Ishikawa (cell line): ENCODE measurements around the gene CEP162.

ENCODE experiments used
- CEBPB ChIP-seq: IDR thresholded peaks from 2 replicates; pipeline ENCODE4 v1.6.1; 2012
- CREB1 ChIP-seq: IDR thresholded peaks from 2 replicates; pipeline ENCODE4 v1.6.1; 2012; ENCODE audit warnings: low read depth
- EGR1 ChIP-seq: IDR thresholded peaks from 2 replicates; pipeline ENCODE4 v1.6.1; 2012
- EP300 ChIP-seq: IDR thresholded peaks from 2 replicates; pipeline ENCODE4 v1.6.1; 2012; ENCODE audit warnings: borderline replicate concordance
- FOXM1 ChIP-seq: IDR thresholded peaks from 2 replicates; pipeline ENCODE4 v1.6.1; 2012; ENCODE audit warnings: low read depth, borderline replicate concordance
- NFIC ChIP-seq: IDR thresholded peaks from 2 replicates; pipeline ENCODE4 v1.6.1; 2012
- RAD21 ChIP-seq: IDR thresholded peaks from 2 replicates; pipeline ENCODE4 v1.6.1; 2012; ENCODE audit warnings: low read depth
- TAF1 ChIP-seq: IDR thresholded peaks from 2 replicates; pipeline ENCODE4 v1.6.1; 2012; ENCODE audit warnings: low read depth, mild to moderate bottlenecking
- TCF12 ChIP-seq: IDR thresholded peaks from 2 replicates; pipeline ENCODE4 v1.6.1; 2012; ENCODE audit warnings: low read depth
- TEAD4 ChIP-seq: IDR thresholded peaks from 2 replicates; pipeline ENCODE4 v1.6.1; 2012
- YY1 ChIP-seq: IDR thresholded peaks from 2 replicates; pipeline ENCODE4 v1.6.1; 2012; ENCODE audit warnings: low read depth
- ZBTB7A ChIP-seq: IDR thresholded peaks from 2 replicates; pipeline ENCODE4 v1.6.1; 2012; ENCODE audit warnings: low read depth
- TF ChIP-seq, protein P1 (sequence below): IDR thresholded peaks from 2 replicates; pipeline ENCODE4 v1.6.1; 2012; ENCODE audit warnings: low read depth, mild to moderate bottlenecking
- TF ChIP-seq, protein P2 (sequence below): IDR thresholded peaks from 2 replicates; pipeline ENCODE4 v1.6.1; 2012
- TF ChIP-seq, protein P3 (sequence below): IDR thresholded peaks from 2 replicates; pipeline ENCODE4 v1.6.1; 2012

Gene CEP162

DNA sequence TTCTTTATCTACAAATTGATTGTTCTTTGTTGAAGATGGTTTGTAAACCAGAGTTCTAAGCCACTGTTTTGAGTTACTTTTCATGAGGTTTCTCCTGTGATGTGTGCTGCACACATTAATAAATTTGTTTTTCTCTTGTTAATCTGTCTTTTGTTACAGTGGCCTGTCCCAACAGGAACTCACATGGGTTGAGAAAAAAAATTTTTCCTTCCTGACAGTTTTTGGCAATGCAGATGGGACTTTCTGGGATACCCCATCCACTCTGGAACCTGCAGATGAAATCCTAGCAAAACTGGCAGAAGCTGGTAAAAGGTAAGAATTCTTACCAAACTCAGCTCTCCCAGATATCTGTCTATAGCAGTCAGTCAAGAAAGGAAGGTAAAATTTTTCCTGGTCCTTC, 88.1 kb downstream of the CEP162 start:
- TF ChIP-seq EP300 (no peak), CEBPB (no peak), EGR1 (no peak), NFIC (no peak), TCF12 (no peak), ZBTB7A (no peak), TAF1 (no peak), TEAD4 (no peak), YY1 (no peak), FOXM1 (no peak), RAD21 (no peak), CREB1 (no peak)
- TF ChIP-seq, protein P1, sequence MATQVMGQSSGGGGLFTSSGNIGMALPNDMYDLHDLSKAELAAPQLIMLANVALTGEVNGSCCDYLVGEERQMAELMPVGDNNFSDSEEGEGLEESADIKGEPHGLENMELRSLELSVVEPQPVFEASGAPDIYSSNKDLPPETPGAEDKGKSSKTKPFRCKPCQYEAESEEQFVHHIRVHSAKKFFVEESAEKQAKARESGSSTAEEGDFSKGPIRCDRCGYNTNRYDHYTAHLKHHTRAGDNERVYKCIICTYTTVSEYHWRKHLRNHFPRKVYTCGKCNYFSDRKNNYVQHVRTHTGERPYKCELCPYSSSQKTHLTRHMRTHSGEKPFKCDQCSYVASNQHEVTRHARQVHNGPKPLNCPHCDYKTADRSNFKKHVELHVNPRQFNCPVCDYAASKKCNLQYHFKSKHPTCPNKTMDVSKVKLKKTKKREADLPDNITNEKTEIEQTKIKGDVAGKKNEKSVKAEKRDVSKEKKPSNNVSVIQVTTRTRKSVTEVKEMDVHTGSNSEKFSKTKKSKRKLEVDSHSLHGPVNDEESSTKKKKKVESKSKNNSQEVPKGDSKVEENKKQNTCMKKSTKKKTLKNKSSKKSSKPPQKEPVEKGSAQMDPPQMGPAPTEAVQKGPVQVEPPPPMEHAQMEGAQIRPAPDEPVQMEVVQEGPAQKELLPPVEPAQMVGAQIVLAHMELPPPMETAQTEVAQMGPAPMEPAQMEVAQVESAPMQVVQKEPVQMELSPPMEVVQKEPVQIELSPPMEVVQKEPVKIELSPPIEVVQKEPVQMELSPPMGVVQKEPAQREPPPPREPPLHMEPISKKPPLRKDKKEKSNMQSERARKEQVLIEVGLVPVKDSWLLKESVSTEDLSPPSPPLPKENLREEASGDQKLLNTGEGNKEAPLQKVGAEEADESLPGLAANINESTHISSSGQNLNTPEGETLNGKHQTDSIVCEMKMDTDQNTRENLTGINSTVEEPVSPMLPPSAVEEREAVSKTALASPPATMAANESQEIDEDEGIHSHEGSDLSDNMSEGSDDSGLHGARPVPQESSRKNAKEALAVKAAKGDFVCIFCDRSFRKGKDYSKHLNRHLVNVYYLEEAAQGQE: no peak
- TF ChIP-seq, protein P2, sequence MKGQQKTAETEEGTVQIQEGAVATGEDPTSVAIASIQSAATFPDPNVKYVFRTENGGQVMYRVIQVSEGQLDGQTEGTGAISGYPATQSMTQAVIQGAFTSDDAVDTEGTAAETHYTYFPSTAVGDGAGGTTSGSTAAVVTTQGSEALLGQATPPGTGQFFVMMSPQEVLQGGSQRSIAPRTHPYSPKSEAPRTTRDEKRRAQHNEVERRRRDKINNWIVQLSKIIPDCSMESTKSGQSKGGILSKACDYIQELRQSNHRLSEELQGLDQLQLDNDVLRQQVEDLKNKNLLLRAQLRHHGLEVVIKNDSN: no peak
- TF ChIP-seq, protein P3, sequence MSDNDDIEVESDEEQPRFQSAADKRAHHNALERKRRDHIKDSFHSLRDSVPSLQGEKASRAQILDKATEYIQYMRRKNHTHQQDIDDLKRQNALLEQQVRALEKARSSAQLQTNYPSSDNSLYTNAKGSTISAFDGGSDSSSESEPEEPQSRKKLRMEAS: no peak

DNA sequence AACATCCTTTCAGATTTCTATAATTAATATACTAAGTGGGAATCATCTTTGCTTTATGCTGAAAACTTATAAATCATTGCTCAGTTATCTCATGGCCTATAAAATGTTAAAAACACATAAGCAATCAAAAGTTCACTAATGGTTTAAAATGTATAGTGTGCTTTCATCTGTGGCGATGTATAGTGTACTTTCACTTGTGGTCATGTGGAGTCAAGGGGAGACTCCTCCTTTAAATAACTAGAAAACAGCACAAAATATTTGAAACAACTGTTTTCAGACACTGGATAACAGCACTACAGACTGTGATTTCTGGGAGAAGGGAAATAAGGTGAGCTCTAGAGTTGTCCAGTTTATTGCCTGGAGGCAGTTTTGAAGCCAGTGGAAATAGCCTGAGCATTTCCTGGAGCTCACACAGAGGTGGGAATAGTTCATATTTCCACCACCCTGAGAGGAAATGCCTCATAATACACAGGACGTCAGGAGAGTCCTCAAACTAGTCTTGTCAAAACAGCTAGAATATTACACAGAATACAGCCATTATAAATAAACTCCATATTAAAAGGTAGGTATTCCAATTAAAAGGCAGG, 89.4 kb downstream of the CEP162 start:
- TF ChIP-seq ZBTB7A (no peak), TAF1 (no peak), TCF12 (no peak), NFIC (no peak), RAD21 (no peak), EP300 (no peak), YY1 (no peak), CEBPB (no peak), EGR1 (no peak), CREB1 (no peak), TEAD4 (no peak)
- TF ChIP-seq, protein P2: no peak
- TF ChIP-seq, protein P1: no peak

DNA sequence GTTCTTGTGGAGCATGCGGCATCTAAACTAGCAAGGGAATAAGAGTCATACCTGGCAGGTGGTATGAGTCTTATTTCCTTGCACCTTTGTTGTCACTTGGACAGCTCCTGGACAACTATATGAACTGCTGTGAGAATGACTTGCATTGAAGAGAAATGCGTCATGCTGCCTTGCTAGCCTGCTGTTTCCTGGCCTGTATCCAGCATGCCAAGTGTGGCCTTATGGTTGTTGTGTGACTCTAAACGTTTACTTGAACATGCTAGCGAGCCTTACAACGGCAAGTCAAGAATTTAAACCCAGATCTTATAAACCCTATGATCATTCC, 90.4 kb downstream of the CEP162 start:
- TF ChIP-seq TCF12 (peak; percentile 72), TEAD4 (peak; percentile 77), RAD21 (0 out of 2 replicates have a peak, but pooled peaks have one; percentile 15), YY1 (no peak), ZBTB7A (no peak), TAF1 (no peak), NFIC (peak; percentile 96), EGR1 (no peak), CEBPB (no peak), CREB1 (no peak), EP300 (peak; percentile 70; the same call in 1 of the 2 replicates), FOXM1 (no peak)
- TF ChIP-seq, protein P3: peak; percentile 86
- TF ChIP-seq, protein P1: peak; percentile 75
- TF ChIP-seq, protein P2: 0 out of 2 replicates have a peak, but pooled peaks have one; percentile 36
